PC-3 (cell line): ENCODE measurements around the gene FGF1.

Experiments used
- CTCF ChIP-seq: fragments of 300-600 bp; sonication (generic); conservative IDR thresholded peaks from 2 replicates; pipeline ENCODE4 v1.5.1; 2017; ENCODE audit warnings: antibody characterized with exemption, low read depth, mild to moderate bottlenecking, low read length
- EZH2phosphoT487 ChIP-seq: fragments of 300-600 bp; sonication (generic); IDR thresholded peaks from 2 replicates; pipeline ENCODE4 v1.6.1; 2018; ENCODE audit warnings: mild to moderate bottlenecking, antibody characterized with exemption, low read length, borderline replicate concordance

- no peak for TF ChIP-seq CTCF
- no peak for TF ChIP-seq EZH2phosphoT487
Observed at GRCh38 chr5:142569905-142570304, 116.0 kb downstream of the FGF1 start.
